ENCODE measurements around the gene MYLK. TPM values are rescaled to one million over a fixed set of nuclear protein-coding genes. Genes with fewer than 3 reads are reported as not detected.
A peak's percentile ranks its signal among the peaks of the same experiment; 100 is the strongest.

Gene MYLK
- total and polyA plus RNA-seq, 2 of the 4 experiments (the other 2 are of a cell fraction): 299 to 484 TPM

GRCh38 chr3:123621850-123622189 lies 262.3 kb downstream of the MYLK start:
- Histone ChIP-seq H3K23ac (ENCODE audit: low read depth, low read length) (peak overlapping the region; percentile 63), H3K27ac (ENCODE audit: insufficient read depth, low read length) (peak overlapping the region; percentile 76), H3K36me3 (ENCODE audit: control insufficient read depth, insufficient read depth, low read length) (peaks cover 64% of the 10 kb centered on the region), H2BK20ac (ENCODE audit: low read depth, low read length) (peak overlapping the region; percentile 78), H3K14ac (replicated peaks; ENCODE audit: low read depth, low read length) (peak overlapping the region; percentile 93), H3K9me3 (ENCODE audit: control insufficient read depth, insufficient read depth, low read length) (no peaks in the 10 kb centered on the region), H4K8ac (ENCODE audit: low read depth in 2 of 2, low read length in 2 of 2) (peak overlapping the region; percentile 8 to 83; a peak in 2 of 4 replicates), H2AK9ac (replicated peaks; ENCODE audit: low read depth, low read length, poor library complexity) (no peak overlapping the region), H2BK5ac (ENCODE audit: low read depth, low read length, poor library complexity, severe bottlenecking) (peak overlapping the region; percentile 71), H2BK15ac (ENCODE audit: low read depth, low read length) (peak overlapping the region; percentile 79; the same call in 2 of the 3 replicates), H4K91ac (ENCODE audit: insufficient read depth, low read depth, low read length) (peak overlapping the region; percentile 89), H3K9ac (ENCODE audit: low read depth, low read length) (0 out of 2 replicates have a peak overlapping the region, but pooled peaks have one; percentile 18), H4K20me1 (ENCODE audit: insufficient read depth, low read length) (peaks cover 29% of the 10 kb centered on the region), H3K79me1 (ENCODE audit: low read depth in 1 of 2, low read length in 2 of 2) (peaks cover 23 to 67% of the 10 kb centered on the region in 2 experiments; a peak in 3 of 4 replicates), H3K18ac (ENCODE audit: low read depth, low read length) (peak overlapping the region; percentile 4; the same call in 1 of the 2 replicates), H3K9me1 (ENCODE audit: insufficient read depth, low read length) (peaks cover 28% of the 10 kb centered on the region), H3K56ac (ENCODE audit: extremely low read depth, insufficient read depth, low read length) (no peak overlapping the region), H3K27me3 (ENCODE audit: control insufficient read depth, insufficient read depth, low read length) (no peaks in the 10 kb centered on the region), H2BK120ac (ENCODE audit: low read depth, low read length) (peak overlapping the region; percentile 92; the same call in 1 of the 2 replicates), H2AFZ (replicated peaks; ENCODE audit: low read length, poor library complexity) (no peak overlapping the region), H4K5ac (ENCODE audit: low read depth, low read length) (peak overlapping the region; percentile 33; the same call in 1 of the 2 replicates), H3K4ac (ENCODE audit: low read depth, low read length) (peak overlapping the region; percentile 86), H3K4me3 (ENCODE audit: insufficient read depth, low read depth, low read length) (no peak overlapping the region), H3K4me1 (ENCODE audit: control insufficient read depth, insufficient read depth, low read length) (peaks cover 42% of the 10 kb centered on the region), H2AK5ac (ENCODE audit: low read depth, low read length) (peak overlapping the region; percentile 90), H3K4me2 (ENCODE audit: low read depth, low read length) (no peak overlapping the region)
- WGBS, 2 experiments (ENCODE audit: extremely low coverage in 2 of 2, insufficient read length in 1 of 2): 80% methylated on average over 2 of the region's 7 CpGs; no CpG with 5 or more reads in 1 of the 2 experiments
- no TSS peak for BruUV-seq (replicated peaks)
- ATAC-seq (ENCODE audit: low read depth): no peak
- ChIA-PET POLR2A (ENCODE audit: unreplicated experiment) (no interaction called here), CTCF (no interaction called here)
- TF ChIP-seq ELK1 (IDR thresholded peaks at IDR 0.05; ENCODE audit: borderline replicate concordance, low read depth, low read length) (no peak), RCOR1 (IDR thresholded peaks at IDR 0.05; ENCODE audit: insufficient replicate concordance, low read length) (no peak), RAD21 (IDR thresholded peaks at IDR 0.05; ENCODE audit: low read length) (no peak), CTCF (conservative IDR thresholded peaks at IDR 0.05; ENCODE audit: low read depth, low read length) (no peak), MAFK (IDR thresholded peaks at IDR 0.05; ENCODE audit: low read depth, low read length) (no peak), BHLHE40 (IDR thresholded peaks at IDR 0.05; ENCODE audit: low read depth, low read length) (no peak), FOS (IDR thresholded peaks at IDR 0.05; ENCODE audit: low read depth, low read length) (no peak), CHD1 (IDR thresholded peaks at IDR 0.05; ENCODE audit: low read depth, low read length) (no peak), USF2 (IDR thresholded peaks at IDR 0.05; ENCODE audit: low read depth, low read length) (no peak), SMC3 (IDR thresholded peaks at IDR 0.05; ENCODE audit: low read depth, low read length) (no peak), MAZ (IDR thresholded peaks at IDR 0.05; ENCODE audit: borderline replicate concordance, low read depth, low read length) (no peak), MXI1 (IDR thresholded peaks at IDR 0.05; ENCODE audit: borderline replicate concordance, low read depth, low read length) (no peak), POLR2A (IDR thresholded peaks at IDR 0.05; ENCODE audit: low read depth, low read length) (no peak), RFX5 (IDR thresholded peaks at IDR 0.05; ENCODE audit: low read depth, low read length) (no peak)
- no peak for DNase-seq
- dilution Hi-C loops (cut with HindIII; ENCODE audit: low sequenced_read_pairs, unreplicated experiment): no loop called here
- intact Hi-C loops (cut with micrococcal nuclease): no loop called here
- in situ Hi-C loops (cut with MboI; ENCODE audit: low sequenced_read_pairs): no loop called here

Data from IMR-90 (cell line).